HG03354 (cell line): ENCODE data around the gene OPN4.
A peak's percentile ranks its signal among the peaks of the same experiment; 100 is the strongest.
"Not testable (repeated sequence)": the region's sequence is repeated elsewhere in the genome, so short reads cannot be mapped to it uniquely, and the experiment has no call there.

Experiments used
- ATAC-seq: cut with Tn5 transposase; IDR thresholded peaks from one replicate; pipeline ENCODE4 v1.9.1; 2021; ENCODE audit warnings: mild to moderate bottlenecking; ENCODE audit not compliant: unreplicated experiment, poor library complexity, severe bottlenecking

The OPN4 gene

GRCh38 chr10:86654411-86655172 lies at the start of gene OPN4:
OPN4 (plus strand) TSS chr10:86654547; CDS start chr10:86654784, 237 bp downstream.
- no peak for ATAC-seq

- ATAC-seq, result no peak
These were observed 46.7 kb upstream of the OPN4 start for GRCh38 chr10:86607674-86608073.

- ATAC-seq, result no peak
These were observed 44.4 kb upstream of the OPN4 start for GRCh38 chr10:86609920-86610319.

GRCh38 chr10:86611386-86611785 lies 43.0 kb upstream of the OPN4 start:
- ATAC-seq, result no peak

- ATAC-seq, result no peak
These were observed 41.3 kb upstream of the OPN4 start for GRCh38 chr10:86613096-86613495.

- ATAC-seq, result no peak
These were observed 40.4 kb upstream of the OPN4 start for GRCh38 chr10:86613905-86614304.

GRCh38 chr10:86614853-86615252 lies 39.5 kb upstream of the OPN4 start:
- no peak for ATAC-seq

- not testable (repeated sequence) for ATAC-seq
These were observed 37.1 kb upstream of the OPN4 start for GRCh38 chr10:86617278-86617677.

- ATAC-seq, result no peak
These were observed 26.0 kb upstream of the OPN4 start for GRCh38 chr10:86628311-86628710.

- ATAC-seq, result no peak
These were observed 24.3 kb upstream of the OPN4 start for GRCh38 chr10:86630079-86630478.

GRCh38 chr10:86632009-86632800 lies 22.1 kb upstream of the OPN4 start:
- no peak for ATAC-seq

- no peak for ATAC-seq
These were observed 21.4 kb upstream of the OPN4 start for GRCh38 chr10:86632951-86633350.

- ATAC-seq, result no peak
These were observed 18.9 kb upstream of the OPN4 start for GRCh38 chr10:86635402-86635801.

GRCh38 chr10:86636311-86636710 lies 18.0 kb upstream of the OPN4 start:
- no peak for ATAC-seq

GRCh38 chr10:86642021-86642420 lies 12.3 kb upstream of the OPN4 start:
- ATAC-seq, result no peak

GRCh38 chr10:86642499-86642898 lies 11.8 kb upstream of the OPN4 start:
- ATAC-seq, result no peak

- peak; percentile 55 for ATAC-seq
These were observed 10.1 kb upstream of the OPN4 start for GRCh38 chr10:86644152-86644793.

- ATAC-seq, result peak; percentile 24
These were observed 9.4 kb upstream of the OPN4 start for GRCh38 chr10:86644794-86645445.

- ATAC-seq, result not testable (repeated sequence)
These were observed 8.7 kb upstream of the OPN4 start for GRCh38 chr10:86645621-86646165.

GRCh38 chr10:86646532-86646931 lies 7.8 kb upstream of the OPN4 start:
- no peak for ATAC-seq
